Bone marrow (tissue), 2 donors: ENCODE measurements around the gene CYP4F12.
"Not testable (repeated sequence)": the region's sequence is repeated elsewhere in the genome, so short reads cannot be mapped to it uniquely, and the experiment has no call there.

Experiments used
- DNase-seq, 2 donors: peaks; one replicate each; lab custom pipeline; 2025; lab: John Stamatoyannopoulos, UW

Gene CYP4F12

GRCh38 chr19:15672580-15673175, at the start of gene CYP4F12:
TSS of gene CYP4F12 (plus strand) at chr19:15673087. CDS start at chr19:15673530, 443 bp downstream.
- DNase-seq = no peak

- no peak for DNase-seq
Measured at GRCh38 chr19:15623711-15624318, 49.1 kb upstream of the CYP4F12 start.

DNA sequence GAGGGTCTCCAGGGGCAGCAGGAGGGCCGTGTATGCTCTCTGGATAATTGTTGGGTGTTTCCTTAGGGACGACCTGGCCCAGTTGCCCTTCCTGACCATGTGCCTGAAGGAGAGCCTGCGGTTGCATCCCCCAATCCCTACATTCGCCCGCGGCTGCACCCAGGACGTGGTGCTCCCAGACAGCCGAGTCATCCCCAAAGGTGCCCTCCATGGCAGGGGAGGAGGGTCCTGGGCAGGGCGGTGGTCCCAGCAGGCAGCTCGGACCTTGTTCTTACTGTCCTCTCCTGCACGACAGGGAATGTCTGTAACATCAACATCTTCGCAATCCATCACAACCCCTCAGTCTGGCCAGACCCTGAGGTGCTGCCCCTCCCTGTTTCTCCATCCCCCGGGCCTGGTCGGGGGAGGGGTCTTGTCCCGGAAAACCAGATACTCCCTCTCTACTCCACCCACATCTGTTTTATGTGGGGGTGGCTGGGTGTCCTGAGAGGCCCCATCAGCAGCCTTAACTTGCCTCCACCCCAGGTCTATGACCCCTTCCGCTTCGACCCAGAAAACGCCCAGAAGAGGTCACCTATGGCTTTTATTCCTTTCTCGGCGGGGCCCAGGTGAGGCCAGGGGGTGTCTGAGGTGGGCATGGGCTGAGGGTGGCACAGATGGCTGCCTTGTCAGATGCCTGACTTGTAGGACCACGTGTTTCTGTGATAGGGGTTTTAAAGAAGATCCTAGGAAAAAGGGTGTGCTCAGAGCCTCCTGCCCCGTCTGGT, 44.5 kb upstream of the CYP4F12 start:
- no peak for DNase-seq

DNA sequence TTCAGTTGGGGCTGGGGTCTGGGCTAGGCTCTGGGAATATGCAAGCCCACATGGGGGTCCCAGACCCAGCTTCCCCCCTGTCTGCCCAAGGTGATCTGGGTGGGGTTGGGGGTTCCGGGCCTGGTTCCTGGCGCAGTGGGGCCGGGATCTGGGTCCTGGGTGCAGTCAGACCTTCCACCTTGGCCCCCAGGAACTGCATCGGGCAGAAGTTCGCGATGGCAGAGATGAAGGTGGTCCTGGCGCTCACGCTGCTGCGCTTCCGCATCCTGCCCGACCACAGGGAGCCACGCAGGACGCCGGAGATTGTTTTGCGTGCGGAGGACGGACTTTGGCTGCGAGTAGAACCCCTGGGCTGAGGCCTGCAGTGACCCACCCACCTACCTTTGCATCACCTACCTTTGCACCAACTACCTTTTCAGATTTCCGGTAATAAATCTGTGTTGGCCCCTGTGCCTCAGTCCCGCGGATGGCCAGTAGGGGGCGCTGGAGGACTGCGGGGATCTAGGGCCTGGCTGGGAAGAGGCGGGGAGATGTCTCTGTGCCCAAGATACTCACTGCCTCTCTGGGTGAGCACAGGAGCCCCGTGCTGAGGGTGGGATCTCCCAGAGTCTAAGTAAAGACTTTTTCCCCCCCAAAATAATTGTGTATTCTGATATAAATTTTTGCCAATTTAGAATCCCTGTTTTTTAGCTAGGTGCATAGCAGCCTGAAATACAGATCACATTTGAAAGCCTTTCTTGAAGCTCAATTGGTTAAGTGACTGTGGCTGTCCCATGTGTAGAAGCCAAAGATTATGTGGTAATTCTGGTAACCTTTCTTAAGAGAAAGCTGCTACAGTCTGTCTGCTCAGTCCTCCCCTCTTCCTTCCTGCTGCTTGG, 43.6 kb upstream of the CYP4F12 start:
- DNase-seq = peak; percentile 49 to 52

- DNase-seq = peak in 1 of 2 donors; percentile 6
Measured at GRCh38 chr19:15631817-15632216, 41.1 kb upstream of the CYP4F12 start.

DNA sequence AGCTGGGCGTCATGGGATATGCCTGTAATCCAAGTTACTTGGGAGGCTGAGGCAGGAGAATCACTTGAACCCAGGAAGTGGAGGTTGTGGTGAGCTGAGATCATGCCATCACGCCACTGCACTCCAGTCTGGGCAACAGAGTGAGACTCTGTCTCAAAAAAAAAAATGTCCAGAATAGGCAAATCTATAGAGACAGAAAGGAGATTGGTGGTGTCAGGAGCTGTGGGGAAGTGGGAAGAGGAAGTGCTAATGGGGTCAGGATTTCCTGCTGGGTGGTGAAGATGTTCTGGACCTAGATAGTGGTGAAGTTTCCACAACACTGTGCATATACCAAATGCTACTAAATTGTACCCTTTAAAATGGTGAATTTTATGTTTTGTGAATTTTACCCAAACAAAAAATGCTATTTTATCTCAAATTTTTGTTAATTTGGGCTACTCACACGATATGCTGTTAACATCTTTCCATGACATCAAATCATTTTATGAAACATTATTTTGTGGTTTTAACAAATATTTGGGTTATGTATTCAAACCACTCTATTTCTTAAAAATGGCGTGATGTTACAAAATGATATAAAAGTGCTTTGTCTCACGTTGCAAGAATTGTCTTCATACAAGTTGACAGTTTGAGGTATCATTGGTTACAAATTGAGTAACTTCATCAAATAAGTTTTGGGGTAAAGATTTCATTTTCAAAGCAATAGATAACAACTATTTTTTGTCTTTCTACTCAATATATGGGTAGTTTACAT, 39.6 kb upstream of the CYP4F12 start:
- no peak for DNase-seq

- DNase-seq = no peak
Measured at GRCh38 chr19:15634105-15634504, 38.8 kb upstream of the CYP4F12 start.

GRCh38 chr19:15635016-15635805, 37.7 kb upstream of the CYP4F12 start:
- DNase-seq = no peak

DNA sequence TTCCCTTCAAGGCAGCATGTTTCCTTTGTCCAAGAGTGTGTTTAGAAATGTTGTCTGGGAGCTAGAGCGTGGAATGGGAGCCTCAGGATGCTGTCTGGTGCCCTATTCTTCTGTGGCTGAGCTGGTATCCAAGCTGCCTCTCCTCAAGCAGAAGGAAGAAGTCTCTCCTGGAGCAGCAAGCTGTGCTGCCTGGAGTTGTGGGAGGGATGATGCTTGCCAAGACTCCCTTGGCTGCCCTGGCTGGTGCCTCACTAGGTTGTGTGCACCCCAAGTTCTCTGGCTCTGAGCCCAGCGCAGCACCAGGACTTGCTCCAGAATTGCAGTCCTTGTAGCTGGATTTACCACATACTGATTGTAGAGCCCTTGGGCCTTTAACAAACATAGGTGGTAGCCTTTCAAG, 36.9 kb upstream of the CYP4F12 start:
- DNase-seq = no peak

DNA sequence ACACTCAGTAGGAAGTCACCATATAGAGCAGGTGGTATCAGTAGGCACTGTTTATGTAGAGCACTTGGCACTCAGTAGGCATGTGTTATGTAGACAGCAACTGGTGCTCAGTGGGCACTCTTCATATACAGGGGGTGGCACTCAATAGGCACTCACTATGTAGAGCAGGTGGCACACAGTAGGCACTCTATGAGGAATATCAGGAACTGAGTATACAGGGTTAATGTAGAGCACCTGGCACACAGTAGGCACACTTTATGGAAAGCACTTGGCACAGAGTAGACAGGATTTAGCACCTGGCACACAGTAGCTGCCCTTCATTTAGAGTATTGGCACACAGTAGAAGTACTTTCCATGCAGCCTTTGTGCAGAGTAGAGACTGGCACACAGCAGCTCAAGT, 33.3 kb upstream of the CYP4F12 start:
- no peak for DNase-seq

DNA sequence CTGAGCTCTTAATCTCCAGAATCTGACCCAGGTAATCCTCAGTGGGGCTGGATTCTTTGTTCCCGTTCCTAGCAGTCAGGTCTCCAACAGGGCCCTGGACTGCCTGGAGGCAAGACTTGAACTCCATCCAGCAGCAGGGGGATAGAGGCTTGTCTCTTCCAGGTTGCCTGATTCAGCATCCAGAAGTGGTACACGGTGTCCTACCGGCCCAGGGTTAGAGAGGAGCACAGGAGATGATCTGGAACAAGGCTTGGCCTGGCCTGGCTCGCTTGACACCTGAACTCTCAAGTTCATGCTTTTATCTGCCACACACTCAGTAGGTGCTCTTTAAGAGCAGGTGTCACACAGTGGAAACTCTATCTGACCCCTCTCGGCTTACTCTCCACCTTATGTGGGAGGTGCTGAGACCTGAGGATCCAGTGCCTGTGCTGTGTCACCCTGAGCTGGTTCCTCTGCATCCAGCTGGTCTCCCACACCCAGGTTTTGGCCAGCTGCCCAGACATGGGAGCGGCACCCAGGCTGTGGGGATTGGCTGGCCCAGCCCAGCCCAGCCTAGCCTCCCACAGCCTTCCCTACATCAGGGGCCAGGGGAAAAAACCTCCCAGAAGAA, 32.5 kb upstream of the CYP4F12 start, which contains the start of gene CYP4F3:
TSS of gene CYP4F3 (plus strand) at position 604 of the 610 bp plus-strand sequence. CDS start 519 bp downstream, outside the sequence.
- no peak for DNase-seq

GRCh38 chr19:15640904-15641597, 31.8 kb upstream of the CYP4F12 start:
- no peak for DNase-seq

DNA sequence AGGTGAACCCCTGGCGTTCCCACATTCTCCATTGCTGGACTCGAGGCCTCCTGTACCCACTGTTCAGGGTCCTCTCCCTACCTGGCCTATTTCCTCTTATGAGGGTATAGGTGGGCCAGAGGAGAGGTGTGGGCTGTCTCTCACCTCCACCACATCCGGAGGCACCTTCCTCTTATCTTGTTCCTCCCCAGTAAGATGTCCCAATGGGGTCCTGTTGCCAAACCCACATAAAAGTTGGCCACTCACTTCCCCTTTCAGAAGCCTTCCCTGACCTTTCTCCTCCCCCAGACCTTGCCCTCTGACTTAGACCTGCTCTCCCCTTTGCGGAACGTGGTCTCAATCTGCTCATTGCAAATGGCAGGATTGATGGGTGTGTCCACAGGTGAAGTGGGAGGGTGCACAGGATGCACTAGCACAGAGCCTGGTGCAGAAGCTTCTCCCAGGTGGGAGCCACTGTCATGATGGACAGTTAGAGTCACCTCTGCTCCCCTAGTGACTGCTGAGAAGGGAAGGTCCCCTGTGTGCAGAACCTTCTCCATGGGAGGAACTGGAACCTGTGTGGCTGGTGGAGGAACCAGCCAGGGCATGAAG, 30.9 kb upstream of the CYP4F12 start:
- DNase-seq = no peak

GRCh38 chr19:15642807-15643206, 30.1 kb upstream of the CYP4F12 start:
- no peak for DNase-seq

DNA sequence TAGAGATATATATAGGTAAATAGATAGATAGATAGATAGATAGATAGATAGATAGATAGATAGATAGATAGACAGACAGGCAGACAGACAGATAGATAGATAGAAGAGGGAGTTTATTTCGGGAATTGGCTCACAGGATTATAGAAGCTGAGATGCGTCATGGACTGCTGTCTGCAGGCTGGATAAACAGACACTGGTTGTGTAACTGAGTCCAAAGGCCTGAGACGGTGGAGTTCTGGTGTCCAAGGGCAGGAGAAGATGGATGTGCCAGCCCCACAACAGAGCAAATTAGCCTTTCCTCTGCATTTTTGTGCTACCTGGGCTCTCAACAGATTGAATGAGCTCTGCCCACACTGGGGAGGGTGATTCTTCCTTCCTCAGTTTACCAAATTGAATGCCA, 29.5 kb upstream of the CYP4F12 start:
- no peak for DNase-seq

DNA sequence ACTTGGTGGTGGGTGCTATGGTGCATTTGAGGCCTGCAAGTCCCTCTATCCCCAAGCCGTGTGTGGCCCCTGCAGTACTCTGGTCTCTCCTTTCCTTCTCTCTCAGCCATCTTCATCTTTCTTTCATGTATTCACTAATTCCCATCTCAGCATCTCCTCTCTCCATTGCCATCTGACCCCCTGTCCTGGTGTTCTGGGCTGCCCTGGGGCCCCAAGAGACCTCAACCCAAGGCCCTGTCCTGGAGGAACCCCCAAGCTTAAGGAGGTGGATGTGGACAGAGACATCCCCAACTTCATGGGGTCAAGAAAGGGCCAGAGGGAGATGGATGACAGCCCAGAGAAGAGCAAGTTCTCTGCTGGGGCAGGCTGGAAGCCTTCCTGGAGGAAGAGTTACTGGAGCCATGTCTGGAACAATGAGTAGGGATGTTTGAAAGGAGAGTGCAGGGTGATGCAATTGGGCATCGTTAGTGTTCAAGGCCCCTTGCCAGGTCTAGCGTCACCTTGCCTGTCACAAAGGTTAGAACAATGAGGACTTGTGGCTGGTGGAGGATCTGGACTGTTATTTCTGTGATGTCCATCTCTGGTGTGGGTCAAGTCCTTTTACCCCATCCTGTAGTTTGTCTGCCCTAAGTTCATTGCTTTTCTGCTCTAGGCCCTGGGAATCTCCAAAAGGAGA, 28.7 kb upstream of the CYP4F12 start:
- no peak for DNase-seq

DNA sequence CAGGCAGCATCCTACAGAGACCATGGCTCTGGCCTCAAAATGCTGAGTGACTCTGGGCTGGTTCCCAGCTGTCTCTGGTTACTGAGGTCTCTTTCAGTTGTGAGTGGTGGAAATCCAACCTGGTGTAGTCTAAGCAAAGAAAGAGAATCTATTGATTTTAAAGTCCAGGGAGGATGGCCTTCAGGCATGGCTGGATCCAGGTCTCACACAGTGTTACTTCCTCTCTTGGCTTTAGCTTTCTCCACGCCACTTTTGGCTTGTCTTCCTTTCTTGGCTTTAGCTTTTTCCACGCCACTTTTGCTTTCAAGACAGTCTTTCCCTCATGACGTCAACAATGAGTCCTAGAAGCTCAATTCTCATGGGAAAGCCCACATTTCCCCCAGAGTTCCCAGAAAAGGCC, 28.1 kb upstream of the CYP4F12 start:
- DNase-seq = no peak

- no peak for DNase-seq
Measured at GRCh38 chr19:15649526-15649925, 23.4 kb upstream of the CYP4F12 start.

- not testable (repeated sequence) for DNase-seq
Measured at GRCh38 chr19:15650123-15650522, 22.8 kb upstream of the CYP4F12 start.
